Spleen (tissue), 7 donors: Measurements from ENCODE around the gene RSPH1.

ENCODE experiments used
- POLR2A ChIP-seq, 3 donors: fragments of 450-650 bp; IDR thresholded peaks; one replicate each; pipeline ENCODE4 v1.5.1; 2017; ENCODE audit warnings: antibody characterized with exemption in 3 of 3, mild to moderate bottlenecking in 1 of 3
- POLR2AphosphoS5 ChIP-seq, 3 donors: sonication (generic); formaldehyde crosslinking; IDR thresholded peaks; one replicate each; pipeline ENCODE4 v1.5.1; 2017; ENCODE audit warnings: antibody characterized with exemption in 3 of 3
- TF ChIP-seq, protein P1 (sequence below), 11 experiments: fragments of 200-600 bp in 7 of 11; fragments of 450-650 bp in 4 of 11; sonication (generic) in 4 of 11; IDR thresholded peaks in 8 of 11; conservative IDR thresholded peaks in 3 of 11; 1 replicate in 7 of 11; 2 replicates in 4 of 11; pipeline versions ENCODE4 v1.4.0 to v1.8.0; 2016 to 2021; ENCODE audit warnings: antibody characterized with exemption in 11 of 11, inconsistent platforms in 4 of 11, mild to moderate bottlenecking in 1 of 11
- donor health status: DM: no; HTN: no; CAD: no; lungs with moderate emphysema.
- donor health status: DM: no; HTN: no; CAD: no.
- donor health status: DM: no; HTN: no; CAD: no.

- TF ChIP-seq, protein P1, sequence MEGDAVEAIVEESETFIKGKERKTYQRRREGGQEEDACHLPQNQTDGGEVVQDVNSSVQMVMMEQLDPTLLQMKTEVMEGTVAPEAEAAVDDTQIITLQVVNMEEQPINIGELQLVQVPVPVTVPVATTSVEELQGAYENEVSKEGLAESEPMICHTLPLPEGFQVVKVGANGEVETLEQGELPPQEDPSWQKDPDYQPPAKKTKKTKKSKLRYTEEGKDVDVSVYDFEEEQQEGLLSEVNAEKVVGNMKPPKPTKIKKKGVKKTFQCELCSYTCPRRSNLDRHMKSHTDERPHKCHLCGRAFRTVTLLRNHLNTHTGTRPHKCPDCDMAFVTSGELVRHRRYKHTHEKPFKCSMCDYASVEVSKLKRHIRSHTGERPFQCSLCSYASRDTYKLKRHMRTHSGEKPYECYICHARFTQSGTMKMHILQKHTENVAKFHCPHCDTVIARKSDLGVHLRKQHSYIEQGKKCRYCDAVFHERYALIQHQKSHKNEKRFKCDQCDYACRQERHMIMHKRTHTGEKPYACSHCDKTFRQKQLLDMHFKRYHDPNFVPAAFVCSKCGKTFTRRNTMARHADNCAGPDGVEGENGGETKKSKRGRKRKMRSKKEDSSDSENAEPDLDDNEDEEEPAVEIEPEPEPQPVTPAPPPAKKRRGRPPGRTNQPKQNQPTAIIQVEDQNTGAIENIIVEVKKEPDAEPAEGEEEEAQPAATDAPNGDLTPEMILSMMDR (IDR thresholded peaks at IDR 0.05 in 8 of 11, conservative IDR thresholded peaks at IDR 0.05 in 3 of 11) = no peak
- TF ChIP-seq POLR2AphosphoS5 (IDR thresholded peaks at IDR 0.05) = no peak
- TF ChIP-seq POLR2A (IDR thresholded peaks at IDR 0.05) = no peak
These were observed 46.2 kb upstream of the RSPH1 start for GRCh38 chr21:42542196-42542595.
